ENCODE results near the gene MRPS2.

Gene MRPS2

GRCh38 chr9:135516132-135516860 is 15.8 kb downstream of the MRPS2 start:
- DNase-seq = peak in 2 of 3 donors; percentile 21 to 31
- no peaks in the 10 kb centered on the region for H3K36me3 ChIP-seq (ENCODE audit: control insufficient read depth in 4 of 4, insufficient read depth in 4 of 4, low read length in 3 of 4)
- 55% methylated on average over 21 of the region's 25 CpGs for WGBS (ENCODE audit: insufficient coverage)
- H3K27ac ChIP-seq (ENCODE audit: insufficient read depth in 1 of 2, low read depth in 1 of 2, low read length in 2 of 2, poor library complexity in 1 of 2, severe bottlenecking in 2 of 2) = no peak overlapping the region
- H3K27me3 ChIP-seq (replicated peaks in 2 of 5; ENCODE audit: control insufficient read depth in 4 of 5, insufficient read depth in 5 of 5, low read length in 4 of 5) = peaks cover 2 to 45% (median 3%) of the 10 kb centered on the region in 5 experiments
- POLR2A ChIA-PET = no interaction called here
- no peak overlapping the region for H3K4me3 ChIP-seq (ENCODE audit: control insufficient read depth in 1 of 7, extremely low read depth in 1 of 7, insufficient read depth in 4 of 7, low read depth in 2 of 7, low read length in 6 of 7)
- CTCF ChIA-PET = no interaction called here
- peaks cover 0 to 8% (median 2%) of the 10 kb centered on the region in 4 experiments for H3K4me1 ChIP-seq (ENCODE audit: control extremely low read depth in 1 of 4, control insufficient read depth in 4 of 4, insufficient read depth in 4 of 4, low read length in 3 of 4)
- no peaks in the 10 kb centered on the region for H3K9me3 ChIP-seq (ENCODE audit: control extremely low read depth in 1 of 5, control insufficient read depth in 4 of 5, insufficient read depth in 2 of 5, low read depth in 1 of 5, low read length in 4 of 5)

- WGBS (ENCODE audit: insufficient coverage) = 96% methylated on average over 24 of the region's 24 CpGs
- CTCF ChIA-PET = interaction anchor here (1.5 kb wide), 1 partner anchor 13 kb away, joined by 5 read pairs; no protein-coding TSS in a partner anchor
- Histone ChIP-seq H3K4me1 (ENCODE audit: control extremely low read depth in 1 of 4, control insufficient read depth in 4 of 4, insufficient read depth in 4 of 4, low read length in 3 of 4) (peaks cover 0 to 4% (median 1%) of the 10 kb centered on the region in 4 experiments), H3K27ac (ENCODE audit: insufficient read depth in 1 of 2, low read depth in 1 of 2, low read length in 2 of 2, poor library complexity in 1 of 2, severe bottlenecking in 2 of 2) (no peak overlapping the region), H3K27me3 (replicated peaks in 2 of 5; ENCODE audit: control insufficient read depth in 4 of 5, insufficient read depth in 5 of 5, low read length in 4 of 5) (peaks cover 2 to 42% (median 3%) of the 10 kb centered on the region in 5 experiments), H3K4me3 (ENCODE audit: control insufficient read depth in 1 of 7, extremely low read depth in 1 of 7, insufficient read depth in 4 of 7, low read depth in 2 of 7, low read length in 6 of 7) (no peak overlapping the region), H3K36me3 (ENCODE audit: control insufficient read depth in 4 of 4, insufficient read depth in 4 of 4, low read length in 3 of 4) (no peaks in the 10 kb centered on the region), H3K9me3 (ENCODE audit: control extremely low read depth in 1 of 5, control insufficient read depth in 4 of 5, insufficient read depth in 2 of 5, low read depth in 1 of 5, low read length in 4 of 5) (no peaks in the 10 kb centered on the region)
- DNase-seq = no peak
- POLR2A ChIA-PET = no interaction called here
These were observed 16.9 kb downstream of the MRPS2 start for GRCh38 chr9:135517407-135517822.

GRCh38 chr9:135519179-135519971 is 18.9 kb downstream of the MRPS2 start:
- POLR2A ChIA-PET = no interaction called here
- H3K9me3 ChIP-seq (ENCODE audit: control extremely low read depth in 1 of 5, control insufficient read depth in 4 of 5, insufficient read depth in 2 of 5, low read depth in 1 of 5, low read length in 4 of 5) = no peaks in the 10 kb centered on the region
- 98% methylated on average over 6 of the region's 10 CpGs for WGBS (ENCODE audit: insufficient coverage)
- no peaks in the 10 kb centered on the region for H3K36me3 ChIP-seq (ENCODE audit: control insufficient read depth in 4 of 4, insufficient read depth in 4 of 4, low read length in 3 of 4)
- H3K4me3 ChIP-seq (ENCODE audit: control insufficient read depth in 1 of 7, extremely low read depth in 1 of 7, insufficient read depth in 4 of 7, low read depth in 2 of 7, low read length in 6 of 7) = no peak overlapping the region
- H3K27ac ChIP-seq (ENCODE audit: insufficient read depth in 1 of 2, low read depth in 1 of 2, low read length in 2 of 2, poor library complexity in 1 of 2, severe bottlenecking in 2 of 2) = no peak overlapping the region
- no peak for DNase-seq
- CTCF ChIA-PET = no interaction called here
- H3K4me1 ChIP-seq (ENCODE audit: control extremely low read depth in 1 of 4, control insufficient read depth in 4 of 4, insufficient read depth in 4 of 4, low read length in 3 of 4) = peaks cover 0 to 4% (median 1%) of the 10 kb centered on the region in 4 experiments
- peaks cover 2 to 38% (median 3%) of the 10 kb centered on the region in 5 experiments for H3K27me3 ChIP-seq (replicated peaks in 2 of 5; ENCODE audit: control insufficient read depth in 4 of 5, insufficient read depth in 5 of 5, low read length in 4 of 5)

GRCh38 chr9:135520916-135521607 is 20.6 kb downstream of the MRPS2 start, which contains the start of gene LCN1:
TSS of gene LCN1 (plus strand) at chr9:135521440. CDS start at chr9:135521498, 58 bp downstream.
- Histone ChIP-seq H3K27me3 (replicated peaks in 2 of 5; ENCODE audit: control insufficient read depth in 4 of 5, insufficient read depth in 5 of 5, low read length in 4 of 5) (peaks cover 2 to 29% (median 3%) of the 10 kb centered on the region in 5 experiments), H3K9me3 (ENCODE audit: control extremely low read depth in 1 of 5, control insufficient read depth in 4 of 5, insufficient read depth in 2 of 5, low read depth in 1 of 5, low read length in 4 of 5) (no peaks in the 10 kb centered on the region), H3K4me1 (ENCODE audit: control extremely low read depth in 1 of 4, control insufficient read depth in 4 of 4, insufficient read depth in 4 of 4, low read length in 3 of 4) (peaks cover 0 to 4% (median 1%) of the 10 kb centered on the region in 4 experiments), H3K27ac (ENCODE audit: insufficient read depth in 1 of 2, low read depth in 1 of 2, low read length in 2 of 2, poor library complexity in 1 of 2, severe bottlenecking in 2 of 2) (no peak within 1 kb of the TSS), H3K36me3 (ENCODE audit: control insufficient read depth in 4 of 4, insufficient read depth in 4 of 4, low read length in 3 of 4) (no peaks in the 10 kb centered on the region), H3K4me3 (ENCODE audit: control insufficient read depth in 1 of 7, extremely low read depth in 1 of 7, insufficient read depth in 4 of 7, low read depth in 2 of 7, low read length in 6 of 7) (no peak within 1 kb of the TSS)
- WGBS (ENCODE audit: insufficient coverage) = 96% methylated on average over 13 of the region's 18 CpGs
- ChIA-PET POLR2A (no interaction called here), CTCF (no interaction called here)
- no peak for DNase-seq

GRCh38 chr9:135521608-135522095 is 21.2 kb downstream of the MRPS2 start:
- H3K27ac ChIP-seq (ENCODE audit: insufficient read depth in 1 of 2, low read depth in 1 of 2, low read length in 2 of 2, poor library complexity in 1 of 2, severe bottlenecking in 2 of 2) = no peak overlapping the region
- no peaks in the 10 kb centered on the region for H3K9me3 ChIP-seq (ENCODE audit: control extremely low read depth in 1 of 5, control insufficient read depth in 4 of 5, insufficient read depth in 2 of 5, low read depth in 1 of 5, low read length in 4 of 5)
- H3K4me3 ChIP-seq (ENCODE audit: control insufficient read depth in 1 of 7, extremely low read depth in 1 of 7, insufficient read depth in 4 of 7, low read depth in 2 of 7, low read length in 6 of 7) = no peak overlapping the region
- ChIA-PET CTCF (no interaction called here), POLR2A (no interaction called here)
- whole genome bisulfite sequencing (ENCODE audit: insufficient coverage) = 100% methylated on average over 1 of the region's 11 CpGs
- no peaks in the 10 kb centered on the region for H3K36me3 ChIP-seq (ENCODE audit: control insufficient read depth in 4 of 4, insufficient read depth in 4 of 4, low read length in 3 of 4)
- no peak for DNase-seq
- peaks cover 2 to 26% (median 3%) of the 10 kb centered on the region in 5 experiments for H3K27me3 ChIP-seq (replicated peaks in 2 of 5; ENCODE audit: control insufficient read depth in 4 of 5, insufficient read depth in 5 of 5, low read length in 4 of 5)
- H3K4me1 ChIP-seq (ENCODE audit: control extremely low read depth in 1 of 4, control insufficient read depth in 4 of 4, insufficient read depth in 4 of 4, low read length in 3 of 4) = no peaks in the 10 kb centered on the region

GRCh38 chr9:135522137-135522877 is 21.8 kb downstream of the MRPS2 start:
- Histone ChIP-seq H3K36me3 (ENCODE audit: control insufficient read depth in 4 of 4, insufficient read depth in 4 of 4, low read length in 3 of 4) (no peaks in the 10 kb centered on the region), H3K4me3 (ENCODE audit: control insufficient read depth in 1 of 7, extremely low read depth in 1 of 7, insufficient read depth in 4 of 7, low read depth in 2 of 7, low read length in 6 of 7) (no peak overlapping the region), H3K4me1 (ENCODE audit: control extremely low read depth in 1 of 4, control insufficient read depth in 4 of 4, insufficient read depth in 4 of 4, low read length in 3 of 4) (no peaks in the 10 kb centered on the region), H3K9me3 (ENCODE audit: control extremely low read depth in 1 of 5, control insufficient read depth in 4 of 5, insufficient read depth in 2 of 5, low read depth in 1 of 5, low read length in 4 of 5) (no peaks in the 10 kb centered on the region), H3K27me3 (replicated peaks in 2 of 5; ENCODE audit: control insufficient read depth in 4 of 5, insufficient read depth in 5 of 5, low read length in 4 of 5) (peaks cover 2 to 24% (median 3%) of the 10 kb centered on the region in 5 experiments), H3K27ac (ENCODE audit: insufficient read depth in 1 of 2, low read depth in 1 of 2, low read length in 2 of 2, poor library complexity in 1 of 2, severe bottlenecking in 2 of 2) (no peak overlapping the region)
- POLR2A ChIA-PET = no interaction called here
- DNase-seq = no peak
- WGBS (ENCODE audit: insufficient coverage) = 79% methylated on average over 10 of the region's 16 CpGs
- CTCF ChIA-PET = no interaction called here

Data from common myeloid progenitor, CD34-positive (primary cell).